SK-N-SH (cell line): ENCODE results near the gene KANK4. TPM values are rescaled to one million over a fixed set of nuclear protein-coding genes. Genes with fewer than 3 reads are reported as not detected.

Source experiments
- CTCF ChIA-PET: fragments of 300-600, 350-600 bp; formaldehyde crosslinking; extraction: SDS; loops from one replicate; lab custom pipeline; 2021; lab: Yijun Ruan, JAX
- POLR2A ChIA-PET: fragments of 350-600 bp; sonication (Branson Sonifier 250); formaldehyde crosslinking; extraction: SDS; loops from one replicate; lab custom pipeline; 2020; ENCODE audit warnings: antibody characterized with exemption, inconsistent platforms; lab: Yijun Ruan, JAX
- DNase-seq: peaks from one replicate; pipeline ENCODE4 v3.0.0; 2012
- H2AFZ ChIP-seq: fragments of 200-600 bp; sonication (generic); 2 replicates; pipeline ENCODE4 v1.8.1; 2016; ENCODE audit warnings: antibody characterized with exemption, mild to moderate bottlenecking, low read depth
- H3F3A ChIP-seq: fragments of 200-600 bp; sonication (generic); replicated peaks from 2 replicates; pipeline ENCODE3; 2016; ENCODE audit warnings: antibody characterized with exemption, mild to moderate bottlenecking; ENCODE audit not compliant: insufficient read depth
- H3K27ac ChIP-seq, 2 experiments: fragments of 200-500 bp in 1 of 2; fragments of 200-600 bp in 1 of 2; sonication (Bioruptor generic) in 1 of 2; sonication (generic), shearing (Covaris generic) in 1 of 2; 2 replicates each; pipeline versions ENCODE4 v1.5.1 to v1.6.1; 2014 to 2016; ENCODE audit warnings: low read depth in 2 of 2, inconsistent platforms in 1 of 2, low read length in 1 of 2, mild to moderate bottlenecking in 1 of 2, mixed read lengths in 1 of 2
- H3K27me3 ChIP-seq: fragments of 200-600 bp; sonication (generic), shearing (Covaris generic); 2 replicates; pipeline ENCODE4 v1.6.1; 2016; ENCODE audit warnings: mixed run types; ENCODE audit not compliant: insufficient read depth
- H3K36me3 ChIP-seq, 2 experiments: fragments of 200-500 bp in 1 of 2; fragments of 200-600 bp in 1 of 2; sonication (Bioruptor generic) in 1 of 2; sonication (generic) in 1 of 2; replicated peaks in 1 of 2; 2 replicates each; pipeline versions ENCODE3 to v1.5.1; 2014 to 2016; ENCODE audit warnings: low read length in 1 of 2, mild to moderate bottlenecking in 1 of 2; ENCODE audit not compliant: insufficient read depth in 2 of 2, control insufficient read depth in 1 of 2
- H3K4me1 ChIP-seq, 2 experiments: fragments of 200-500 bp in 1 of 2; fragments of 200-600 bp in 1 of 2; sonication (Bioruptor generic) in 1 of 2; sonication (generic), shearing (Covaris generic) in 1 of 2; 2 replicates each; pipeline versions ENCODE4 v1.5.1 to v1.6.1; 2014 to 2016; ENCODE audit warnings: low read depth in 1 of 2, low read length in 1 of 2, mixed run types in 1 of 2; ENCODE audit not compliant: insufficient read depth in 2 of 2, control insufficient read depth in 1 of 2
- H3K4me2 ChIP-seq: fragments of 200-600 bp; sonication (generic), shearing (Covaris generic); 2 replicates; pipeline ENCODE4 v1.6.1; 2017; ENCODE audit warnings: mixed run types
- H3K4me3 ChIP-seq, 2 experiments: fragments of 200-500 bp in 1 of 2; fragments of 200-600 bp in 1 of 2; sonication (Bioruptor generic) in 1 of 2; sonication (generic), shearing (Covaris generic) in 1 of 2; 2 replicates each; pipeline versions ENCODE4 v1.5.1 to v1.8.1; 2014 to 2016; ENCODE audit warnings: low read depth in 2 of 2, inconsistent platforms in 1 of 2, low read length in 1 of 2, mild to moderate bottlenecking in 1 of 2, mixed read lengths in 1 of 2, moderate library complexity in 1 of 2
- H3K79me2 ChIP-seq: fragments of 200-600 bp; sonication (generic); 2 replicates; pipeline ENCODE4 v1.8.1; 2017; ENCODE audit warnings: mild to moderate bottlenecking; ENCODE audit not compliant: insufficient read depth
- H3K9ac ChIP-seq: fragments of 200-600 bp; sonication (generic); 2 replicates; pipeline ENCODE4 v1.6.1; 2017; ENCODE audit warnings: mixed run types
- H3K9me2 ChIP-seq: fragments of 200-600 bp; sonication (generic); 2 replicates; pipeline ENCODE4 v1.6.1; 2017; ENCODE audit warnings: mixed run types
- H3K9me3 ChIP-seq: fragments of 200-600 bp; sonication (generic); 2 replicates; pipeline ENCODE4 v1.6.1; 2017; ENCODE audit warnings: mixed run types, mild to moderate bottlenecking, moderate library complexity
- H4K20me1 ChIP-seq: fragments of 200-600 bp; sonication (generic); 2 replicates; pipeline ENCODE4 v1.6.1; 2017; ENCODE audit warnings: mild to moderate bottlenecking, mixed run types; ENCODE audit not compliant: insufficient read depth
- CHD2 ChIP-seq: fragments of 150-350 bp; IDR thresholded peaks from 2 replicates; pipeline ENCODE4 v1.6.1; 2018; ENCODE audit warnings: low read length; ENCODE audit not compliant: partially characterized antibody
- ELF1 ChIP-seq: IDR thresholded peaks from 2 replicates; pipeline ENCODE4 v1.4.0; 2012
- EP300 ChIP-seq, 2 experiments: IDR thresholded peaks; 2 replicates each; pipeline versions ENCODE4 v1.4.0 to v1.6.1; 2012; ENCODE audit warnings: borderline replicate concordance in 1 of 2, low read depth in 1 of 2, low read length in 1 of 2
- EZH2phosphoT487 ChIP-seq: fragments of 200-600 bp; sonication (generic); IDR thresholded peaks from 2 replicates; pipeline ENCODE4 v1.6.1; 2017; ENCODE audit warnings: low read depth, mixed run types, mild to moderate bottlenecking, antibody characterized with exemption, moderate library complexity, borderline replicate concordance
- FOXJ3 ChIP-seq: sonication (generic); formaldehyde crosslinking; IDR thresholded peaks from 2 replicates; pipeline ENCODE4 v1.5.1; 2020; ENCODE audit warnings: mild to moderate bottlenecking, missing genetic modification reagents
- GATA2 ChIP-seq: sonication (generic); formaldehyde crosslinking; IDR thresholded peaks from 2 replicates; pipeline ENCODE4 v1.5.0; 2020; ENCODE audit warnings: mild to moderate bottlenecking, missing genetic modification reagents
- JUND ChIP-seq: IDR thresholded peaks from 2 replicates; pipeline ENCODE4 v1.4.0; 2012
- MAX ChIP-seq: IDR thresholded peaks from 2 replicates; pipeline ENCODE4 v1.4.0; 2012; ENCODE audit warnings: low read depth
- MEF2A ChIP-seq: IDR thresholded peaks from 2 replicates; pipeline ENCODE4 v1.4.0; 2012; ENCODE audit warnings: low read depth, borderline replicate concordance
- POLR2AphosphoS5 ChIP-seq: IDR thresholded peaks from 2 replicates; pipeline ENCODE4 v1.6.1; 2012; ENCODE audit warnings: low read depth, low read length
- RAD21 ChIP-seq: IDR thresholded peaks from 2 replicates; pipeline ENCODE4 v1.6.1; 2012; ENCODE audit warnings: mild to moderate bottlenecking, low read length
- RCOR1 ChIP-seq: fragments of 150-350 bp; IDR thresholded peaks from 2 replicates; pipeline ENCODE4 v1.6.1; 2017; ENCODE audit warnings: antibody characterized with exemption, low read length
- SIN3A ChIP-seq: IDR thresholded peaks from 2 replicates; pipeline ENCODE4 v1.6.1; 2012; ENCODE audit warnings: low read depth, mild to moderate bottlenecking, low read length, moderate library complexity, borderline replicate concordance
- TAF1 ChIP-seq: IDR thresholded peaks from 2 replicates; pipeline ENCODE4 v1.6.1; 2012; ENCODE audit warnings: low read depth, mild to moderate bottlenecking, low read length, moderate library complexity, borderline replicate concordance
- TCF12 ChIP-seq: IDR thresholded peaks from 2 replicates; pipeline ENCODE4 v1.4.0; 2012
- TEAD4 ChIP-seq: IDR thresholded peaks from 2 replicates; pipeline ENCODE4 v1.4.0; 2012; ENCODE audit warnings: mild to moderate bottlenecking, borderline replicate concordance; ENCODE audit not compliant: insufficient read depth
- USF1 ChIP-seq: IDR thresholded peaks from 2 replicates; pipeline ENCODE4 v1.4.0; 2012; ENCODE audit warnings: low read depth, borderline replicate concordance
- ZBTB33 ChIP-seq: IDR thresholded peaks from 2 replicates; pipeline ENCODE4 v1.4.0; 2012; ENCODE audit warnings: low read depth, borderline replicate concordance
- WGBS: methylation state at CpG from one replicate; pipeline ENCODE4 v1.1.6; 2017; ENCODE audit warnings: low lambda C conversion rate; 5-methylcytosine and 5-hydroxymethylcytosine counted together
- polyA plus RNA-seq, 3 experiments: library from polyadenylated mRNA; depleted of rRNA; stranded (reverse); fragments of >200 nt; gene quantifications; 2 replicates each; pipeline ENCODE4 v1.2.3, GENCODE V29; 2012
- TF ChIP-seq, protein P1 (sequence below): IDR thresholded peaks from 2 replicates; pipeline ENCODE4; 2012
- TF ChIP-seq, protein P2 (sequence below): IDR thresholded peaks from 2 replicates; pipeline ENCODE4 v1.6.1; 2012; ENCODE audit warnings: mild to moderate bottlenecking, low read depth, low read length, moderate library complexity

Gene KANK4
- polyA plus RNA-seq, 1 of the 3 experiments (the other 2 are of a cell fraction), result not detected

DNA sequence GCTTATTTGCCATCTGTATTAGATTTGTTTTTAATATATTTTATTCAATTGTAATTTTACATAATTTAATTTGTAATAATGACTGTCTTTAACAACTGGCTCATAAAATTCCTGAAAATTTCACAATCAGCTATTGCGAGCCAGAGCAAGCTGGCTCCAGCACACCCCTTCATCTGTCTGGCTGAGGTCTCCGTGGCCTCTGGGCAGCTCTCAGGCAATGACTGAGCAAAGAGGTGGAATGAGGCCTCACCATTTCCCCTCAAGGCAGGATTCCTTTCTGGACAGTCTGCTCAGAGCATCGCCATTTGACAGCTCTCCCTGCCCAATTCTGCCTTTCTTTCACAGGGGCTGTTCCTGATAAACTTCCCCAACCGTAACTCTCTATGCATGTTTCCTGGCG lies 5.8 kb upstream of the KANK4 start:
- H3K4me3 ChIP-seq, result no peak overlapping the region
- no peaks in the 10 kb centered on the region for H3K36me3 ChIP-seq
- H3K79me2 ChIP-seq, result no peaks in the 10 kb centered on the region
- DNase-seq, result no peak
- no peak overlapping the region for H2AFZ ChIP-seq
- ChIA-PET POLR2A (no interaction called here), CTCF (interaction anchor here (0.8 to 2.1 kb wide), 3 partner anchors 15 to 149 kb away, joined by 3 to 11 read pairs (median 3); no protein-coding TSS in a partner anchor)
- 23% methylated on average over 5 of the region's 5 CpGs for WGBS
- no peak overlapping the region for H3K9ac ChIP-seq
- no peak overlapping the region for H3K27ac ChIP-seq
- no peaks in the 10 kb centered on the region for H4K20me1 ChIP-seq
- no peak overlapping the region for H3K4me2 ChIP-seq
- no peak for TF ChIP-seq EZH2phosphoT487
- TF ChIP-seq TCF12, result no peak
- TF ChIP-seq, protein P1, sequence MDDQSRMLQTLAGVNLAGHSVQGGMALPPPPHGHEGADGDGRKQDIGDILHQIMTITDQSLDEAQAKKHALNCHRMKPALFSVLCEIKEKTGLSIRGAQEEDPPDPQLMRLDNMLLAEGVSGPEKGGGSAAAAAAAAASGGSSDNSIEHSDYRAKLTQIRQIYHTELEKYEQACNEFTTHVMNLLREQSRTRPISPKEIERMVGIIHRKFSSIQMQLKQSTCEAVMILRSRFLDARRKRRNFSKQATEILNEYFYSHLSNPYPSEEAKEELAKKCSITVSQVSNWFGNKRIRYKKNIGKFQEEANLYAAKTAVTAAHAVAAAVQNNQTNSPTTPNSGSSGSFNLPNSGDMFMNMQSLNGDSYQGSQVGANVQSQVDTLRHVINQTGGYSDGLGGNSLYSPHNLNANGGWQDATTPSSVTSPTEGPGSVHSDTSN, result no peak
- TF ChIP-seq ZBTB33, result no peak
- TF ChIP-seq SIN3A, result no peak
- TF ChIP-seq EP300 (IDR thresholded peaks at IDR 0.05; ENCODE audit: borderline replicate concordance in 1 of 2, low read depth in 1 of 2, low read length in 1 of 2), result no peak
- no peak for TF ChIP-seq GATA2 (CRISPR knock-in tag)
- no peak for TF ChIP-seq TAF1
- no peak for TF ChIP-seq MAX
- TF ChIP-seq, protein P2, sequence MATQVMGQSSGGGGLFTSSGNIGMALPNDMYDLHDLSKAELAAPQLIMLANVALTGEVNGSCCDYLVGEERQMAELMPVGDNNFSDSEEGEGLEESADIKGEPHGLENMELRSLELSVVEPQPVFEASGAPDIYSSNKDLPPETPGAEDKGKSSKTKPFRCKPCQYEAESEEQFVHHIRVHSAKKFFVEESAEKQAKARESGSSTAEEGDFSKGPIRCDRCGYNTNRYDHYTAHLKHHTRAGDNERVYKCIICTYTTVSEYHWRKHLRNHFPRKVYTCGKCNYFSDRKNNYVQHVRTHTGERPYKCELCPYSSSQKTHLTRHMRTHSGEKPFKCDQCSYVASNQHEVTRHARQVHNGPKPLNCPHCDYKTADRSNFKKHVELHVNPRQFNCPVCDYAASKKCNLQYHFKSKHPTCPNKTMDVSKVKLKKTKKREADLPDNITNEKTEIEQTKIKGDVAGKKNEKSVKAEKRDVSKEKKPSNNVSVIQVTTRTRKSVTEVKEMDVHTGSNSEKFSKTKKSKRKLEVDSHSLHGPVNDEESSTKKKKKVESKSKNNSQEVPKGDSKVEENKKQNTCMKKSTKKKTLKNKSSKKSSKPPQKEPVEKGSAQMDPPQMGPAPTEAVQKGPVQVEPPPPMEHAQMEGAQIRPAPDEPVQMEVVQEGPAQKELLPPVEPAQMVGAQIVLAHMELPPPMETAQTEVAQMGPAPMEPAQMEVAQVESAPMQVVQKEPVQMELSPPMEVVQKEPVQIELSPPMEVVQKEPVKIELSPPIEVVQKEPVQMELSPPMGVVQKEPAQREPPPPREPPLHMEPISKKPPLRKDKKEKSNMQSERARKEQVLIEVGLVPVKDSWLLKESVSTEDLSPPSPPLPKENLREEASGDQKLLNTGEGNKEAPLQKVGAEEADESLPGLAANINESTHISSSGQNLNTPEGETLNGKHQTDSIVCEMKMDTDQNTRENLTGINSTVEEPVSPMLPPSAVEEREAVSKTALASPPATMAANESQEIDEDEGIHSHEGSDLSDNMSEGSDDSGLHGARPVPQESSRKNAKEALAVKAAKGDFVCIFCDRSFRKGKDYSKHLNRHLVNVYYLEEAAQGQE, result no peak
- TF ChIP-seq FOXJ3, result no peak
- no peak for TF ChIP-seq RCOR1
- no peak for TF ChIP-seq CHD2
- TF ChIP-seq JUND, result no peak
- TF ChIP-seq MEF2A, result no peak
- TF ChIP-seq TEAD4, result no peak
- TF ChIP-seq USF1, result no peak
- no peak for TF ChIP-seq RAD21
- no peak for TF ChIP-seq POLR2AphosphoS5
- no peak for TF ChIP-seq ELF1
- peaks cover 0 to 7% of the 10 kb centered on the region in 2 experiments; a peak in 1 of 4 replicates for H3K4me1 ChIP-seq
- no peaks in the 10 kb centered on the region; the same call in 1 of the 2 replicates for H3K27me3 ChIP-seq
- no peaks in the 10 kb centered on the region for H3F3A ChIP-seq
- no peaks in the 10 kb centered on the region for H3K9me2 ChIP-seq
- H3K9me3 ChIP-seq, result no peaks in the 10 kb centered on the region
